GM10847 (cell line): Measurements from ENCODE around the gene FAM131C.

ENCODE experiments used
- POLR2A ChIP-seq: IDR thresholded peaks from 2 replicates; pipeline ENCODE4 v1.6.1; 2011; ENCODE audit not compliant: insufficient read length; ENCODE audit errors: extremely low read depth

The FAM131C gene

GRCh38 chr1:16112596-16113555 is 39.4 kb upstream of the FAM131C start:
- TF ChIP-seq POLR2A, result no peak

GRCh38 chr1:16111771-16112595 is 38.5 kb upstream of the FAM131C start:
- no peak for TF ChIP-seq POLR2A

- no peak for TF ChIP-seq POLR2A
Observed at GRCh38 chr1:16110884-16111283, 37.4 kb upstream of the FAM131C start.

GRCh38 chr1:16110456-16110855 is 37.0 kb upstream of the FAM131C start:
- TF ChIP-seq POLR2A, result no peak

- no peak for TF ChIP-seq POLR2A
Observed at GRCh38 chr1:16109571-16109970, 36.1 kb upstream of the FAM131C start.

GRCh38 chr1:16101623-16102022 is 28.2 kb upstream of the FAM131C start:
- no peak for TF ChIP-seq POLR2A

GRCh38 chr1:16099412-16099811 is 26.0 kb upstream of the FAM131C start:
- TF ChIP-seq POLR2A, result no peak

- no peak for TF ChIP-seq POLR2A
Observed at GRCh38 chr1:16095447-16095846, 22.0 kb upstream of the FAM131C start.

- no peak for TF ChIP-seq POLR2A
Observed at GRCh38 chr1:16094453-16095158, 21.2 kb upstream of the FAM131C start.

GRCh38 chr1:16093611-16094010 is 20.2 kb upstream of the FAM131C start:
- no peak for TF ChIP-seq POLR2A

GRCh38 chr1:16092923-16093511 is 19.6 kb upstream of the FAM131C start:
- no peak for TF ChIP-seq POLR2A

- no peak for TF ChIP-seq POLR2A
Observed at GRCh38 chr1:16092097-16092922, 18.9 kb upstream of the FAM131C start.

- TF ChIP-seq POLR2A, result no peak
Observed at GRCh38 chr1:16091296-16091695, 17.8 kb upstream of the FAM131C start.
